ENCODE measurements around the gene AKAP13. TPM values are rescaled to one million over a fixed set of nuclear protein-coding genes. Genes with fewer than 3 reads are reported as not detected.

Gene AKAP13
- total RNA-seq, 1 donor from 2014 or later: 114 TPM

DNA sequence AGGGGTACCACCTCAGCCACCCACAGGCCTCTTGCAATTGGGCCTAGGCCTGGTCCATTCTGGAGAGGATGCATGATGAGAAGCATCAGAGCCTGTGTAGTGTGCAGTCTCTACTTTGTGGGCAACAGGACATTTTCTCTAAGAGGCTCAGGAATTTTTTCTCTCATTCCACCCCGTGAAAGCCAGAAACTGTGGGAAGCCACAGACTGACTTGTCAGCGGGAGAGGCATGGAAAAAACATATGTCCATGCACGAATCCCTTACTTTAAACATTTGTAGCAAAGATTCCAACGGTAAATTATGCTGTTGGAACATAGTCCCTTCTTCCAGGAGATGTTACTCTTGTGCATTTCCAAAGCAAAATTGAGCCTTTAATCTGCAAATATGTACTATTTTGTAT is 217.8 kb downstream of the AKAP13 start:
- TF ChIP-seq, protein P1, sequence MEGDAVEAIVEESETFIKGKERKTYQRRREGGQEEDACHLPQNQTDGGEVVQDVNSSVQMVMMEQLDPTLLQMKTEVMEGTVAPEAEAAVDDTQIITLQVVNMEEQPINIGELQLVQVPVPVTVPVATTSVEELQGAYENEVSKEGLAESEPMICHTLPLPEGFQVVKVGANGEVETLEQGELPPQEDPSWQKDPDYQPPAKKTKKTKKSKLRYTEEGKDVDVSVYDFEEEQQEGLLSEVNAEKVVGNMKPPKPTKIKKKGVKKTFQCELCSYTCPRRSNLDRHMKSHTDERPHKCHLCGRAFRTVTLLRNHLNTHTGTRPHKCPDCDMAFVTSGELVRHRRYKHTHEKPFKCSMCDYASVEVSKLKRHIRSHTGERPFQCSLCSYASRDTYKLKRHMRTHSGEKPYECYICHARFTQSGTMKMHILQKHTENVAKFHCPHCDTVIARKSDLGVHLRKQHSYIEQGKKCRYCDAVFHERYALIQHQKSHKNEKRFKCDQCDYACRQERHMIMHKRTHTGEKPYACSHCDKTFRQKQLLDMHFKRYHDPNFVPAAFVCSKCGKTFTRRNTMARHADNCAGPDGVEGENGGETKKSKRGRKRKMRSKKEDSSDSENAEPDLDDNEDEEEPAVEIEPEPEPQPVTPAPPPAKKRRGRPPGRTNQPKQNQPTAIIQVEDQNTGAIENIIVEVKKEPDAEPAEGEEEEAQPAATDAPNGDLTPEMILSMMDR (IDR thresholded peaks at IDR 0.05; ENCODE audit: unreplicated experiment): no peak
- Mint-ChIP-seq H3K27ac (no peak overlapping the region), H3K9me3 (ENCODE audit: low read depth) (no peaks in the 10 kb centered on the region), H3K36me3 (ENCODE audit: insufficient read depth) (peaks cover 2% of the 10 kb centered on the region), H3K4me1 (ENCODE audit: low read depth) (peaks cover 2% of the 10 kb centered on the region), H3K27me3 (no peaks in the 10 kb centered on the region), H3K4me3 (ENCODE audit: low read depth) (no peak overlapping the region)
- no peak for DNase-seq (ENCODE audit: low spot score, unreplicated experiment)

DNA sequence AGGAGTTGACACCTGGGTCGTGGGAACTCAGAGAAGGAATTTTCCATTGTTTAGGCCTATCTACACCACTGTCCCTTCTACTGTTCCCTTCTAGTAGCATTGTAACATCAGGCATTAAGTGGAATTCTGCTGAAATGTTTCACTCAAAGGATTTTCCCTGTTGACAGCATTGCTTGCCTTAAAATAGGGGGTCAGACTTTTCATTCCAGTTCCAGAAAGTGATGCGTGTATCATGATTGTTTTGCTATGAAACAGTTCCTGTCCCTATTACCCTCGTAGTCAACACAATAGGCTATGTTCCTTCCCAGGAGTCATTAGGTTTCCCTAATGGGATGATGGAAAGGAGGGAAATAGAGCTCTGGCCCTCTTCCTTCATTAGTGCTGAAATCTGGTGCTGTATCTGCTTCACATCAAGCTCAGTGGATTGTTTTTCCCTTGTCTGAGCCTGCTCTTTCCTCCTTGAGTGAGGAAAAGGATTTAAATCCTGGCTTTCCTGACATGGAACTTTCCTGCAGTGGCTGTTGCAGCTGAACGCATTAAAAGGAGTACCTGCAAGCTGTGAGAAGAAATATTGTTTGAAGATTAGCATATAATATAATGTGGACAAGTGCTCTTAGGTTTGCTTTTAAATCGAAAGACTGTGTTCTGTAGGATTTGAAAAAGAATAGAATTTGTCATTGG is 218.5 kb downstream of the AKAP13 start:
- peaks cover 4% of the 10 kb centered on the region for H3K36me3 Mint-ChIP-seq (ENCODE audit: insufficient read depth)
- H3K27ac Mint-ChIP-seq: peak overlapping the region; percentile 27
- TF ChIP-seq, protein P1 (IDR thresholded peaks at IDR 0.05; ENCODE audit: unreplicated experiment): no peak
- H3K4me1 Mint-ChIP-seq (ENCODE audit: low read depth): peaks cover 2% of the 10 kb centered on the region
- DNase-seq (ENCODE audit: low spot score, unreplicated experiment): no peak
- H3K27me3 Mint-ChIP-seq: no peaks in the 10 kb centered on the region
- H3K9me3 Mint-ChIP-seq (ENCODE audit: low read depth): no peaks in the 10 kb centered on the region
- no peak overlapping the region for H3K4me3 Mint-ChIP-seq (ENCODE audit: low read depth)

DNA sequence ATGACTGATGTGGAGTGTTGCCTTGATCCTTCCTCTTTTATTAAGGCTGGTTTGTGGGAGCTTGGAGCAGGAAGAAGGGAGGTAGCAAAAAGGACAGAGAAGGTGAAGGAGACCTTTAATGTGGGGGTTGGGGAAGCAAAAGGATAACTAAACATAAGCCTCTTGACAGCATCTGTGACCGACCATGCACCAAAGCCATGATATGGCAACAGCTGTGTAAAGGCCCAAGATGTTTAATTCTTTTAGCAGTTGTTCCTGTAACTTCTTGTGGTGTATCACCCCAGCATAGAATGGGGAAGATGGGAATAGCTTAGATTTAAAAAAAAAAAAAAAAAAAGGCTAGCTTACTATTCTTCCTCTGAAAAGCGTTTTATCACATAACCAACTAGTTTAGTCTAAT is 219.6 kb downstream of the AKAP13 start:
- Mint-ChIP-seq H3K4me3 (ENCODE audit: low read depth) (no peak overlapping the region), H3K4me1 (ENCODE audit: low read depth) (peaks cover under 1% of the 10 kb centered on the region), H3K9me3 (ENCODE audit: low read depth) (no peaks in the 10 kb centered on the region), H3K36me3 (ENCODE audit: insufficient read depth) (peaks cover 4% of the 10 kb centered on the region), H3K27ac (no peak overlapping the region), H3K27me3 (no peaks in the 10 kb centered on the region)
- TF ChIP-seq, protein P1 (IDR thresholded peaks at IDR 0.05; ENCODE audit: unreplicated experiment): no peak
- DNase-seq (ENCODE audit: low spot score, unreplicated experiment): no peak

DNA sequence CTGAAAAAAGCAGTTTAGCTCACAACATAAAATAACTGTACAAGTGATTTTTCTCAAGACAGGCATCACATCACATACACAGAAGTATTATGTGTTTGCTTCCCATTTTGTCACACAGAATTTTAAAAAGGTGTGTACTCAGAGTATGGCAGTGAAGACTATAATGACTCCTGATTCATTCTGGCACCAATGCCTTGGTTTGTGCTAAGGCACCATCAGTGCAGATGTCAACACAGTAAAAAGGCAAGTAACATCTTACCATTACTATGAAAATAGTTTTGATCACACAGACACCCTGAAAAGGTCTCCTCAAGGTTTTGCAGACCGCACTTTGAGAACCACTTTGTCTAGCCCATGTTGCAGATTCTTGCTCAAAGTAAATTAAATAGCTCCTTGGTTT is 222.8 kb downstream of the AKAP13 start:
- no peak overlapping the region for H3K27ac Mint-ChIP-seq
- no peaks in the 10 kb centered on the region for H3K27me3 Mint-ChIP-seq
- peaks cover 7% of the 10 kb centered on the region for H3K4me1 Mint-ChIP-seq (ENCODE audit: low read depth)
- H3K9me3 Mint-ChIP-seq (ENCODE audit: low read depth): no peaks in the 10 kb centered on the region
- no peak for DNase-seq (ENCODE audit: low spot score, unreplicated experiment)
- H3K36me3 Mint-ChIP-seq (ENCODE audit: insufficient read depth): peaks cover 8% of the 10 kb centered on the region
- TF ChIP-seq, protein P1 (IDR thresholded peaks at IDR 0.05; ENCODE audit: unreplicated experiment): no peak
- no peak overlapping the region for H3K4me3 Mint-ChIP-seq (ENCODE audit: low read depth)

DNA sequence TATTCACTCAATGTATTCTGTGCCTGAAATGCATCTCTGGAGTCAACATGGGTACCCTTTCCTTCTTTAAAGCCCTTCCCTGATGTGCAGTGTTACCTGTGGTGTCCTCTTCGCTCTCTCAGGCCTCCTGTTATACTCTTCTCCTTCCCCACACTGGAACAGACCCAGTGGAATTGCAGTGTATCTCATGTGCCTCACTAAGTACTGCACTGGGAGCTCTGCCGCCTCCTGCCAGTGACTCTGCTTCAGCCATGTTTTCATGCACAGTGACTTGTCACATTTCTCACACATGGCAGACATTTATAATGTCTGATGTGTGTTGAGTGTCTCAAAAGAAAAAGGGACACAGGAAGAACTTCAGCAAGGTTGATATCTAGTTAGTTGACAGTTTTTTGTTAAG is 223.3 kb downstream of the AKAP13 start:
- Mint-ChIP-seq H3K36me3 (ENCODE audit: insufficient read depth) (peaks cover 8% of the 10 kb centered on the region), H3K27me3 (no peaks in the 10 kb centered on the region), H3K9me3 (ENCODE audit: low read depth) (no peaks in the 10 kb centered on the region), H3K4me3 (ENCODE audit: low read depth) (no peak overlapping the region), H3K27ac (no peak overlapping the region), H3K4me1 (ENCODE audit: low read depth) (peaks cover 7% of the 10 kb centered on the region)
- no peak for DNase-seq (ENCODE audit: low spot score, unreplicated experiment)
- TF ChIP-seq, protein P1 (IDR thresholded peaks at IDR 0.05; ENCODE audit: unreplicated experiment): no peak

All from progenitor cell of endocrine pancreas (in vitro differentiated cells).